HepG2 (cell line): ENCODE data around the gene JPH3. TPM values are rescaled to one million over a fixed set of nuclear protein-coding genes. Genes with fewer than 3 reads are reported as not detected.

Experiments
- ATAC-seq: fragments of 200-7000 bp; cut with Tn5 transposase; 3 replicates; pipeline ENCODE4 v1.9.1; 2020; ENCODE audit warnings: mild to moderate bottlenecking, moderate library complexity
- BruUV-seq: library from RNA; stranded (reverse); fragments of 400-500 nt; replicated peaks from 2 replicates; lab custom pipeline; 2021; lab: Mats Ljungman, UMichigan
- CTCF ChIA-PET: fragments of 300-600 bp; formaldehyde crosslinking; extraction: SDS; loops from one replicate; lab custom pipeline; 2021; ENCODE audit warnings: low total read pairs, inconsistent platforms, low intra/inter-chr PET ratio; lab: Yijun Ruan, JAX
- POLR2A ChIA-PET: fragments of 350-600 bp; sonication (Branson Sonifier 250); formaldehyde crosslinking; loops from one replicate; lab custom pipeline; 2020; ENCODE audit warnings: antibody characterized with exemption, inconsistent platforms; lab: Yijun Ruan, JAX
- DNase-seq: peaks from one replicate; pipeline ENCODE4 v3.0.0-alpha.2; 2015; ENCODE audit warnings: low spot score
- FAIRE-seq: peaks from 3 replicates; lab custom pipeline; 2011; peaks lifted over from hg19 to GRCh38; lab: Jason Lieb, UNC
- H2AFZ ChIP-seq: one replicate; pipeline ENCODE4 v1.6.1; 2011; ENCODE audit warnings: low read length, inconsistent platforms
- H3K27ac ChIP-seq: fragments of 300-600 bp; 3 replicates; pipeline ENCODE4 v1.8.0; 2011; ENCODE audit warnings: mixed run types, mild to moderate bottlenecking, mixed read lengths, low read length, inconsistent platforms; ENCODE audit not compliant: insufficient read depth; ENCODE audit errors: extremely low read length
- H3K27me3 ChIP-seq, 2 experiments: fragments of 200-600 bp in 1 of 2; 2 replicates in 1 of 2; 3 replicates in 1 of 2; pipeline versions ENCODE4 v1.6.0 to v1.8.0; 2011; ENCODE audit warnings: low read length in 2 of 2, mild to moderate bottlenecking in 2 of 2, moderate library complexity in 2 of 2, inconsistent platforms in 1 of 2; ENCODE audit not compliant: insufficient read depth in 2 of 2, control insufficient read depth in 1 of 2
- H3K36me3 ChIP-seq, 2 experiments: fragments of 200-600 bp in 1 of 2; replicated peaks in 1 of 2; 2 replicates in 1 of 2; 3 replicates in 1 of 2; pipeline versions ENCODE4 v1.5.1 to v1.8.0; 2011; ENCODE audit warnings: low read length in 2 of 2, inconsistent platforms in 1 of 2; ENCODE audit not compliant: insufficient read depth in 2 of 2, control insufficient read depth in 1 of 2
- H3K4me1 ChIP-seq: 2 replicates; pipeline ENCODE4 v1.5.1; 2012; ENCODE audit warnings: low read length, inconsistent platforms; ENCODE audit not compliant: insufficient read depth
- H3K4me2 ChIP-seq: 2 replicates; pipeline ENCODE4 v1.6.0; 2011; ENCODE audit warnings: low read depth, low read length, inconsistent platforms
- H3K4me3 ChIP-seq, 3 experiments: fragments of 200-600 bp in 1 of 3; sonication (generic), shearing (Covaris generic) in 1 of 3; replicated peaks in 1 of 3; 2 replicates each; pipeline ENCODE4 v1.5.1; 2011 to 2016; ENCODE audit warnings: low read length in 3 of 3, inconsistent platforms in 2 of 3, low read depth in 2 of 3, mild to moderate bottlenecking in 2 of 3, control low read depth in 1 of 3, mixed read lengths in 1 of 3; ENCODE audit not compliant: insufficient read depth in 1 of 3
- H3K79me2 ChIP-seq: one replicate; pipeline ENCODE4 v1.6.1; 2011; ENCODE audit warnings: low read length, inconsistent platforms; ENCODE audit not compliant: insufficient read depth
- H3K9ac ChIP-seq: 2 replicates; pipeline ENCODE4 v1.6.0; 2011; ENCODE audit warnings: mild to moderate bottlenecking, low read depth, low read length, inconsistent platforms; ENCODE audit not compliant: insufficient read depth
- H3K9me3 ChIP-seq: 2 replicates; pipeline ENCODE4 v1.5.1; 2012; ENCODE audit warnings: mild to moderate bottlenecking, low read length
- H4K20me1 ChIP-seq: 2 replicates; pipeline ENCODE4 v1.6.0; 2011; ENCODE audit warnings: inconsistent platforms, mild to moderate bottlenecking, low read length, moderate library complexity; ENCODE audit not compliant: insufficient read depth
- CENPX ChIP-seq: sonication (generic); formaldehyde crosslinking; IDR thresholded peaks from 2 replicates; pipeline ENCODE4 v1.9.0; 2021; ENCODE audit warnings: mild to moderate bottlenecking, missing genetic modification reagents, moderate library complexity
- CTCF ChIP-seq: sonication (generic); formaldehyde crosslinking; IDR thresholded peaks from 2 replicates; pipeline ENCODE4 v1.5.0; 2020; ENCODE audit warnings: mild to moderate bottlenecking, missing genetic modification reagents, moderate library complexity
- DMTF1 ChIP-seq: sonication (generic); formaldehyde crosslinking; IDR thresholded peaks from 2 replicates; pipeline ENCODE4 v1.4.0; 2020; ENCODE audit warnings: mild to moderate bottlenecking, missing genetic modification reagents
- HNRNPUL1 ChIP-seq: fragments of 200-400 bp; formaldehyde crosslinking; IDR thresholded peaks from 2 replicates; pipeline ENCODE4 v1.6.1; 2017; ENCODE audit warnings: low read depth, mild to moderate bottlenecking, low read length, moderate library complexity
- SIN3A ChIP-seq: IDR thresholded peaks from 2 replicates; pipeline ENCODE4 v1.6.1; 2011; ENCODE audit warnings: low read depth, mild to moderate bottlenecking, control low read depth, low read length, borderline replicate concordance
- SOX6 ChIP-seq, 2 experiments: fragments of 450-650 bp in 1 of 2; sonication (generic) in 1 of 2; formaldehyde crosslinking in 1 of 2; IDR thresholded peaks; 2 replicates each; pipeline versions ENCODE4 v1.4.0 to v1.6.1; 2017 to 2020; ENCODE audit warnings: antibody characterized with exemption in 1 of 2, mild to moderate bottlenecking in 1 of 2, missing genetic modification reagents in 1 of 2
- ZNF496 ChIP-seq: sonication (generic); formaldehyde crosslinking; IDR thresholded peaks from 2 replicates; pipeline ENCODE4 v1.8.1; 2023; ENCODE audit warnings: mild to moderate bottlenecking, moderate library complexity, missing genetic modification reagents; ENCODE audit not compliant: insufficient replicate concordance
- ZNF652 ChIP-seq: IDR thresholded peaks from 2 replicates; pipeline ENCODE4 v1.6.1; 2016; ENCODE audit warnings: low read depth, borderline replicate concordance
- WGBS: methylation state at CpG from one replicate; pipeline ENCODE4 v1.1.6; 2017; ENCODE audit warnings: low lambda C conversion rate; 5-methylcytosine and 5-hydroxymethylcytosine counted together
- in situ Hi-C: cut with HindIII; loops from 2 replicates; pipeline ENCODE4 v1.10.0; 2017; ENCODE audit warnings: low pct_unique_long_range_greater_than_20kb; ENCODE audit not compliant: extremely low pct_ligation_motif_present
- intact Hi-C: fragments of 100-400 bp; cut with micrococcal nuclease; formaldehyde crosslinking; loops from one replicate; pipeline ENCODE4 v1.10.0; 2022; ENCODE audit not compliant: unreplicated experiment
- polyA plus RNA-seq, 8 experiments: library from polyadenylated mRNA; depleted of rRNA in 3 of 8; stranded (reverse) in 7 of 8; unstranded in 1 of 8; fragments of >200 nt; fragmentation: Illumina TruSeq in 4 of 8; extraction: Trizol in 4 of 8; gene quantifications; 2 replicates each; pipeline versions ENCODE4 v1.2.1 to v1.2.3, GENCODE V29; 2011 to 2016; ENCODE audit warnings: low read depth in 4 of 8, missing spikeins in 1 of 8, mixed read lengths in 1 of 8; ENCODE audit not compliant: insufficient read depth in 1 of 8
- total RNA-seq, 5 experiments: library from RNA; depleted of rRNA; stranded (reverse); fragments of >200 nt; fragmentation: Illumina TruSeq; extraction: Trizol; gene quantifications; 2 replicates each; pipeline ENCODE4 v1.2.3, GENCODE V29; 2016; ENCODE audit warnings: low read depth in 1 of 5

JPH3 gene
- total and polyA plus RNA-seq, 2 of the 13 experiments (the other 11 are each of a cell fraction or from before 2014, with no cell fraction given), result not detected

- Histone ChIP-seq H3K4me3 (no peak overlapping the region), H4K20me1 (peaks cover 5% of the 10 kb centered on the region), H3K36me3 (peaks cover 32 to 43% of the 10 kb centered on the region in 2 experiments), H3K9me3 (no peaks in the 10 kb centered on the region), H3K27me3 (no peaks in the 10 kb centered on the region; a peak in 1 of 5 replicates), H2AFZ (no peak overlapping the region), H3K79me2 (no peaks in the 10 kb centered on the region), H3K27ac (no peak overlapping the region), H3K4me2 (no peak overlapping the region), H3K9ac (no peak overlapping the region), H3K4me1 (peaks cover 6% of the 10 kb centered on the region)
- no TSS peak for BruUV-seq
- ATAC-seq (no peak), FAIRE-seq (no peak), DNase-seq (no peak)
- intact Hi-C loops (no loop called here), in situ Hi-C loops (no loop called here)
- WGBS, result 98% methylated on average over 19 of the region's 19 CpGs
- CTCF ChIA-PET, result no interaction called here
- POLR2A ChIA-PET, result no interaction called here
- TF ChIP-seq HNRNPUL1 (no peak), SIN3A (no peak), ZNF496 (no peak), CENPX (CRISPR knock-in tag) (no peak)
These were observed 98.2 kb downstream of the JPH3 start for GRCh38 chr16:87700406-87701077.

- Histone ChIP-seq H3K79me2 (no peaks in the 10 kb centered on the region), H2AFZ (no peak overlapping the region), H3K9me3 (no peaks in the 10 kb centered on the region), H3K27ac (no peak overlapping the region), H3K4me1 (peaks cover 12% of the 10 kb centered on the region), H3K9ac (no peak overlapping the region), H3K36me3 (peaks cover 30 to 38% of the 10 kb centered on the region in 2 experiments), H3K27me3 (no peaks in the 10 kb centered on the region; a peak in 1 of 5 replicates), H4K20me1 (peaks cover 9% of the 10 kb centered on the region), H3K4me2 (no peak overlapping the region), H3K4me3 (no peak overlapping the region)
- 97% methylated on average over 10 of the region's 11 CpGs for WGBS
- ChIA-PET CTCF (no interaction called here), POLR2A (no interaction called here)
- FAIRE-seq (no peak), DNase-seq (no peak), ATAC-seq (no peak)
- in situ Hi-C loops (no loop called here), intact Hi-C loops (no loop called here)
- TF ChIP-seq SOX6 (IDR thresholded peaks at IDR 0.05) (no peak), SOX6 (CRISPR knock-in tag; IDR thresholded peaks at IDR 0.05) (no peak), ZNF652 (CRISPR knock-in tag) (no peak), CTCF (CRISPR knock-in tag) (no peak), DMTF1 (no peak)
- no TSS peak for BruUV-seq
These were observed 98.8 kb downstream of the JPH3 start for GRCh38 chr16:87701078-87701460.
